ACC112 (cell line): ENCODE measurements around the gene ZNF462.

Experiments used
- H2AFZ ChIP-seq: fragments of 200-600 bp; sonication (generic); one replicate; pipeline ENCODE4 v1.6.0; 2017; ENCODE audit warnings: antibody characterized with exemption, low read length; ENCODE audit not compliant: unreplicated experiment
- H3K27ac ChIP-seq: fragments of 200-600 bp; sonication (generic); 2 replicates; pipeline ENCODE4 v1.5.1; 2014; ENCODE audit warnings: low read depth, mild to moderate bottlenecking, antibody characterized with exemption, low read length, moderate library complexity
- H3K27me3 ChIP-seq: fragments of 200-600 bp; sonication (generic); 2 replicates; pipeline ENCODE4 v1.6.1; 2014; ENCODE audit warnings: mild to moderate bottlenecking, antibody characterized with exemption, low read length, moderate library complexity, mixed read lengths; ENCODE audit not compliant: insufficient read depth
- H3K36me3 ChIP-seq: fragments of 200-600 bp; sonication (generic); 2 replicates; pipeline ENCODE4 v1.6.1; 2016; ENCODE audit warnings: mild to moderate bottlenecking, antibody characterized with exemption, low read length, moderate library complexity, mixed read lengths; ENCODE audit not compliant: insufficient read depth
- H3K4me1 ChIP-seq: fragments of 200-600 bp; sonication (generic); one replicate; pipeline ENCODE4 v1.6.1; 2016; ENCODE audit warnings: low read length, mixed read lengths; ENCODE audit not compliant: insufficient read depth, unreplicated experiment, control insufficient read depth
- H3K4me3 ChIP-seq: fragments of 200-600 bp; sonication (generic); 2 replicates; pipeline ENCODE4 v1.5.1; 2014; ENCODE audit warnings: mild to moderate bottlenecking, low read depth, low read length
- H3K79me2 ChIP-seq: fragments of 200-600 bp; sonication (generic); one replicate; pipeline ENCODE4 v1.6.0; 2016; ENCODE audit warnings: low read length; ENCODE audit not compliant: control insufficient read depth, unreplicated experiment, insufficient read depth

Gene ZNF462

GRCh38 chr9:106864373-106865143 lies 1.6 kb downstream of the ZNF462 start:
- Histone ChIP-seq H3K4me3 (peak overlapping the region; percentile 91), H3K79me2 (peaks cover 71% of the 10 kb centered on the region), H2AFZ (peak overlapping the region; percentile 10), H3K27ac (peak overlapping the region; percentile 67), H3K36me3 (no peaks in the 10 kb centered on the region), H3K4me1 (peaks cover 49% of the 10 kb centered on the region), H3K27me3 (no peaks in the 10 kb centered on the region)

DNA sequence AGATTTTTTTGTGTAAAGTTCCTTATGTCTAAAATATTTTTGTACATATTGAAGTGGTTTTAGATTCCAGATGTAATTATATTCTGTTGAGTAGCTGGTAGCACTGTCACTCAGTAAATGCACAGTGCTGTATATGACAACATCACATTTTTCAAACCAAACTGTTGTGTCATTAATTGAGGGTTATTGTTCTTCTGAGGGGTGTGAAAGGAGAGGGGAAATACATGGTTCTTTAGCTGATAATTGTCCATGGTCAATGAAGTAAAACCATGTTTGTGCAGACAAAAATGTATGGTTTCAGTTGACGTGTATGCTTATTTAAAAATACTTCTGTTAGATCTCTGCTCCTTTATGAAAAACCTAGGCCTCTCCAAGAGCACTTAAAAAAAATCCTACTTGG lies 3.3 kb downstream of the ZNF462 start:
- peaks cover 62% of the 10 kb centered on the region for H3K4me1 ChIP-seq
- H3K79me2 ChIP-seq, result peaks cover 88% of the 10 kb centered on the region
- H2AFZ ChIP-seq, result no peak overlapping the region
- no peaks in the 10 kb centered on the region for H3K27me3 ChIP-seq
- no peak overlapping the region for H3K27ac ChIP-seq
- no peaks in the 10 kb centered on the region for H3K36me3 ChIP-seq
- no peak overlapping the region for H3K4me3 ChIP-seq

GRCh38 chr9:106867286-106867685 lies 4.3 kb downstream of the ZNF462 start:
- Histone ChIP-seq H3K79me2 (peaks cover 90% of the 10 kb centered on the region), H3K36me3 (no peaks in the 10 kb centered on the region), H2AFZ (no peak overlapping the region), H3K27ac (peak overlapping the region; percentile 68; the same call in 1 of the 2 replicates), H3K27me3 (no peaks in the 10 kb centered on the region), H3K4me3 (peak overlapping the region; percentile 27; the same call in 1 of the 2 replicates), H3K4me1 (peaks cover 72% of the 10 kb centered on the region)

GRCh38 chr9:106868087-106868486 lies 5.1 kb downstream of the ZNF462 start:
- peaks cover 88% of the 10 kb centered on the region for H3K79me2 ChIP-seq
- H3K27me3 ChIP-seq, result no peaks in the 10 kb centered on the region
- no peak overlapping the region for H2AFZ ChIP-seq
- peak overlapping the region; percentile 68 for H3K27ac ChIP-seq
- H3K4me1 ChIP-seq, result peaks cover 79% of the 10 kb centered on the region
- no peaks in the 10 kb centered on the region for H3K36me3 ChIP-seq
- H3K4me3 ChIP-seq, result peak overlapping the region; percentile 27; the same call in 1 of the 2 replicates

- H3K4me1 ChIP-seq, result peaks cover 79% of the 10 kb centered on the region
- peak overlapping the region; percentile 27; the same call in 1 of the 2 replicates for H3K4me3 ChIP-seq
- no peaks in the 10 kb centered on the region for H3K27me3 ChIP-seq
- H3K79me2 ChIP-seq, result peaks cover 88% of the 10 kb centered on the region
- no peaks in the 10 kb centered on the region for H3K36me3 ChIP-seq
- no peak overlapping the region for H2AFZ ChIP-seq
- H3K27ac ChIP-seq, result peak overlapping the region; percentile 68
Observed at GRCh38 chr9:106868565-106868964, 5.6 kb downstream of the ZNF462 start.

GRCh38 chr9:106869028-106869427 lies 6.1 kb downstream of the ZNF462 start:
- Histone ChIP-seq H2AFZ (no peak overlapping the region), H3K79me2 (peaks cover 90% of the 10 kb centered on the region), H3K4me1 (peaks cover 79% of the 10 kb centered on the region), H3K4me3 (peak overlapping the region; percentile 27), H3K27me3 (no peaks in the 10 kb centered on the region), H3K36me3 (no peaks in the 10 kb centered on the region), H3K27ac (peak overlapping the region; percentile 68)

GRCh38 chr9:106869458-106869857 lies 6.5 kb downstream of the ZNF462 start:
- Histone ChIP-seq H3K4me3 (peak overlapping the region; percentile 27), H3K27ac (peak overlapping the region; percentile 68), H3K36me3 (no peaks in the 10 kb centered on the region), H2AFZ (no peak overlapping the region), H3K27me3 (no peaks in the 10 kb centered on the region), H3K4me1 (peaks cover 82% of the 10 kb centered on the region), H3K79me2 (peaks cover 90% of the 10 kb centered on the region)

- peaks cover 73% of the 10 kb centered on the region for H3K4me1 ChIP-seq
- peaks cover 88% of the 10 kb centered on the region for H3K79me2 ChIP-seq
- no peaks in the 10 kb centered on the region for H3K36me3 ChIP-seq
- no peak overlapping the region for H3K4me3 ChIP-seq
- H3K27me3 ChIP-seq, result no peaks in the 10 kb centered on the region
- H3K27ac ChIP-seq, result peak overlapping the region; percentile 39
- no peak overlapping the region for H2AFZ ChIP-seq
Observed at GRCh38 chr9:106872641-106873040, 9.7 kb downstream of the ZNF462 start.

- Histone ChIP-seq H3K79me2 (peaks cover 86% of the 10 kb centered on the region), H3K4me1 (peaks cover 72% of the 10 kb centered on the region), H3K4me3 (no peak overlapping the region)
Observed at GRCh38 chr9:106874031-106874430, 11.1 kb downstream of the ZNF462 start.

DNA sequence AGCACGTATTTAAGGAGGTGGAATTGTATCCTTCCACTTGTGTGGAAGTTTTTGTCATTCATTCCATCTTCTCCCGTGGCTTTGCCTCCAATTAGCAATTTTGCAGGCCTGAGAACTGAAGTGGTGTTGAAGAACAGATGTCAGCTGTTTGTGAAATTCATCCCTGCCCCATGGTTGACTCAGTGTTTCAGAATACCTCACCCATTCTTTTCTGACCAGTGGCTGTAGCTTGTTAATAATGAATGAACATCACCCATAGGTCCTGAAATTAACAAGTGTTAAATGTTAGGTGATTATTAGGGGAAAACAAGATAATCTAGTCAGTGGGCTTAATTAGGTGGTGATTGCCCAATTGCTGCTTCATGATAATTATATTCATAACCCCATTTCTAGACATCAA lies 11.7 kb downstream of the ZNF462 start:
- Histone ChIP-seq H2AFZ (no peak overlapping the region), H3K27ac (no peak overlapping the region; the same call in 1 of the 2 replicates), H3K4me3 (no peak overlapping the region), H3K79me2 (peaks cover 84% of the 10 kb centered on the region), H3K36me3 (no peaks in the 10 kb centered on the region), H3K27me3 (no peaks in the 10 kb centered on the region), H3K4me1 (peaks cover 71% of the 10 kb centered on the region)

More at GRCh38 chr9:106874031-106874430, 11.1 kb downstream of the ZNF462 start:
- Histone ChIP-seq H2AFZ (no peak overlapping the region), H3K27ac (no peak overlapping the region), H3K27me3 (no peaks in the 10 kb centered on the region), H3K36me3 (no peaks in the 10 kb centered on the region)

GRCh38 chr9:106875529-106875928 lies 12.6 kb downstream of the ZNF462 start:
- Histone ChIP-seq H3K27me3 (no peaks in the 10 kb centered on the region), H2AFZ (no peak overlapping the region), H3K27ac (peak overlapping the region; percentile 7; the same call in 1 of the 2 replicates), H3K4me1 (peaks cover 71% of the 10 kb centered on the region), H3K79me2 (peaks cover 84% of the 10 kb centered on the region), H3K4me3 (no peak overlapping the region), H3K36me3 (no peaks in the 10 kb centered on the region)
